Fibroblast of pulmonary artery (primary cell): Measurements from ENCODE around the gene NSDHL.

Experiments used
- DNase-seq: peaks from one replicate; pipeline ENCODE4 v3.0.0-alpha.2; 2010; ENCODE audit warnings: low read depth
- H3K4me3 ChIP-seq: replicated peaks from 2 replicates; pipeline ENCODE4 v1.5.1; 2011; ENCODE audit warnings: low read depth, mild to moderate bottlenecking, control low read depth, low read length, moderate library complexity
- TF ChIP-seq, protein P1 (sequence below): IDR thresholded peaks from 2 replicates; pipeline ENCODE4 v1.5.1; 2011; ENCODE audit warnings: mild to moderate bottlenecking, control low read depth, low read length, inconsistent platforms; ENCODE audit errors: missing control alignments

Gene NSDHL

DNA sequence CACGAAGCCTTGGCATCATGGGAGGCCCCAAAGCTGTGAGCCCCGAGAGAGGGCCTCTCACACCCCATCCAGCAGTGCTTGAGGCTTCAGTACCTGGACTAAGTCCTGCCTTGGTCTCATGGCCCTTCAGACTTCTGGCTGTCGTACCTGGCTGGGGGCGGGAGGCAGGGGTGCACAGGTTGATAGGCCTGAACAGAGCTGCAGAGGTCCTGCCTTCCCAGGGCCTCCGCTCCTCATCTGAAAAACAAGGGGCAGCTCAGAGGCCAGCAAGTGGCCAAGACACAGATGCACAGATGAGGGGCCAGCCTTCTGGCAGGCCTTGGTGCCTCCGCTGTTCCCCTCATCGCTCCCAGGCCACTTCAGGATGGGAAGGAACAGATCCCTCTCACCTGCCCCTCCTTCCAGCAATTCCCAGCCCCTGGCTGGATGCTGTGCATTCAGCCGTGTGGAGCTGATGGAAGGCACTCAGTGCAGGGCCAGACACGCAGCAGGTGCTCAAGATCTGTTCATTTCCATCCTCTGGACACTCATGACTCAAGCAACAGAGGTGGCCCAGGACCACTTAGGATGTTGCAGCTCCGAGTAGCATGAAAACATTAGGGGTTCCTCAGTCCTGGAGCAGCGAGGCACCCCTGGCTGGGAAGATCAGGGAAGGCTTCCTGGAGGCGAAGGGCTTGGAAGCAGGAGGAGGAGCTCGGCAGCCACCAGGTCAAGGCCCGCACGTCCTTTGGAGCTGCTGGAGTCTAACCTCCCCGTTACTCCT, 68.4 kb downstream of the NSDHL start:
- H3K4me3 ChIP-seq = no peak overlapping the region
- DNase-seq = no peak
- TF ChIP-seq, protein P1, sequence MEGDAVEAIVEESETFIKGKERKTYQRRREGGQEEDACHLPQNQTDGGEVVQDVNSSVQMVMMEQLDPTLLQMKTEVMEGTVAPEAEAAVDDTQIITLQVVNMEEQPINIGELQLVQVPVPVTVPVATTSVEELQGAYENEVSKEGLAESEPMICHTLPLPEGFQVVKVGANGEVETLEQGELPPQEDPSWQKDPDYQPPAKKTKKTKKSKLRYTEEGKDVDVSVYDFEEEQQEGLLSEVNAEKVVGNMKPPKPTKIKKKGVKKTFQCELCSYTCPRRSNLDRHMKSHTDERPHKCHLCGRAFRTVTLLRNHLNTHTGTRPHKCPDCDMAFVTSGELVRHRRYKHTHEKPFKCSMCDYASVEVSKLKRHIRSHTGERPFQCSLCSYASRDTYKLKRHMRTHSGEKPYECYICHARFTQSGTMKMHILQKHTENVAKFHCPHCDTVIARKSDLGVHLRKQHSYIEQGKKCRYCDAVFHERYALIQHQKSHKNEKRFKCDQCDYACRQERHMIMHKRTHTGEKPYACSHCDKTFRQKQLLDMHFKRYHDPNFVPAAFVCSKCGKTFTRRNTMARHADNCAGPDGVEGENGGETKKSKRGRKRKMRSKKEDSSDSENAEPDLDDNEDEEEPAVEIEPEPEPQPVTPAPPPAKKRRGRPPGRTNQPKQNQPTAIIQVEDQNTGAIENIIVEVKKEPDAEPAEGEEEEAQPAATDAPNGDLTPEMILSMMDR = no peak

DNA sequence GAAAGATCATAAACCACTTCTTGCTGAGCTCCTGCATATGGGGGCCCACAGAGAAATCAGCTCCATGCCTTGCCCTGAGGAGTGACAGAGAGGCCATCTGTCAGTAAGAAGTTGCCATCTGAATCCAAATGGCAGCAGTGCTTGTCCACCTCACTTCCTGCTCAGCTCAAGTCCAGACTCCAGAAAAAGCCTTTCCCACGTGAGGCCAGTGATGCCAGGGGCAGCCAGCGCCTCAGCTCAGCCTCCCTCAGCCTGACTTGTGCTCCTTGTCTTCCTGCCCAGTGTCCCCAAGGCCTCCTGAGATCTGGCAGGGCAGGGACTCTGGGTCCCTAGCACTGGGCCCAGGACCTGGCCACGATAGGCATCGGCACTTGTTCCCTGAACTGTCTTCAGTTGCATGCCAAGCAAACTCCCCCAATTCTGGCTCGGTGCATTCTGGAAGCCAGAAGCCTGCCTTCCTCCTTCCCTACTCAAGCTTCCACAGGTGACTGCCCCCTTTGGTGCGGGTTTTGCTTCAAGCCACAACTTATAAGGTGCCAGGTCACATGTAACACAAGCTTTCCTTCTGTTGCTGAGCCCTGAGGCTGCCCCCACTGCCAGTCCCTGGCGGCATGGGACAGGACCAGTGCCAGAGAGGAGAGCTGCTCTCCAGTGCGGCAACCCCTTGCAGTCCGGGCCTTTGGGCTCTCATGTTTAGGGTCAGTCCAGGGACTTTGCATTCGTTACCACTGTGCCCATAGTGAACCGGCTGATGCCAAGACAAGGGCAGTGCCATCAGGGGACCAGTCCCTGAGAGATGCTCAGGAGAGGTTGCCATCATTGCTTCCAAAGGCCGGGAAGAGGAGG, 69.2 kb downstream of the NSDHL start:
- H3K4me3 ChIP-seq = no peak overlapping the region
- no peak for DNase-seq
- TF ChIP-seq, protein P1 = no peak

DNA sequence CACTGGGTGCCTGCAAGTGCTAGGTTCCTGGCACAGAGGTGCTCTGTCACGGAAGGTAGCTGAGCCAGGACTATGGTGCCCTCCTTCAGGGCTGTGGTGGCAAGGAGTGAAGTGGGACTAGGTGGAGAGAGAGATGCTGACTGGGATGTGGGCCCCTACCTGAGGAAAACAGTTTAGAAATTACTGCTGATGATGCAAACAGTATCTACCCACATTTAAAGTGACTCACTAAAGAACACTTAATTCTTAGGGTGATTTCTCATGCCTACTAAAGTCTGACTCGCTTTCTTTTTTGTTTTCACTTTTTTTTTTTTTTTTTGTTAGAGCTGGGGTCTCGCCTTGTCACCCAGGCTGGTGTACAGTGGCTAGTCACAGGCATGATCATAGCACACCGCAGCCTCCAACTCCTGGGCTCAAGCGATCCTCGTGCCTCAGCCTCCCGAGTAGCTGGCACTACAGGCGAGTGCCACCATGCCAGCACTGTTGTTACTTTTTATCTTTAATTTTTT, 70.1 kb downstream of the NSDHL start:
- H3K4me3 ChIP-seq = no peak overlapping the region
- no peak for DNase-seq
- TF ChIP-seq, protein P1 = no peak

DNA sequence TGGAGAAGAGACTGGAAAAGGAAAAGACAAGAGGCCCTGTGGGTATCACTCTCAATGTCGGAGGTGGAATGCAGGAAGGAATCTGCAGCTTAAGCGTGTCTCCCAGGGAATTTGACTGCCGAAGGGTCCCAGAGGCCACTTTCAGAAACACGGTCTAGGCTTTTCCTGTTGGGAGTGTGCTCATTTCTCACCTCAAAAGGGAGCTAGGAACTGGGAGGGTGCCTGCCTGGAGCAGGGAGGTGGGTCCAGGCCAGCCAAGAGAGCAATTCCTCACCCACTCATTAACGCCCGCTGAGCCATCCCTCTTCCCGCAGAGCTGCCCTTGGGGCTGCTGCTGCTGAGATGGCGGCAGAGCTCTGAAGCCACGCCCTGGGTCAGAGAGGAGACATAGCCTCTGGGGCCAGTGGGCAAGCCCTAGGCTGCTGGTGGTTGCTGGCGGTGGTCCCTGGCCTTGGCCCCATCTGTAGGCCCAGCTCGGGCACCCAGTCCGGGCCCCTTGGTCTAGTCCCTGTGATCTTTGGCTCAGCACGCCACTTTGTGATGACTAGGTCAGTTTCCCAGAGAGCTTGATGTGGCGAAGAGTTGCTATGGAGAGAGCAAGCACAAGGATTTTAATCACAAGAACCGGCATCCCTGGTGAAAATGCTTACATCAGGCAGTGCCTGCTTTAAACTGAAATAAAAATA, 71.1 kb downstream of the NSDHL start:
- TF ChIP-seq, protein P1 = no peak
- DNase-seq = no peak
- no peak overlapping the region for H3K4me3 ChIP-seq

DNA sequence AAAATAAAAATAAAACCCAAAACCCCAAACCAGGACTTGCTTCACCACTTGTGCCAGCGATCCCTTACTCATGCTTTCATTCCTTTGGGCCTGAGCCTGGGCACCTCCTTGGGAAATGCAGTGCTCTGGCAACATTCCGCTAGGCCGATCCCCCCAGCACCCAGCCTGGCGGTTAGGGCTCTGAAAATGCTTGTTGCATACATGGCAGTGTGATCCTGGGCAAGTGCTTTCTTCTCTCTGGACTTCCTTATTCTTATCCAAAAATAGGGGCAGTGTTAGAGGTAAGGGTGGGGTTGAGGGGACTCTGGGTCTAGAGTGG, 71.6 kb downstream of the NSDHL start:
- no peak for DNase-seq
- TF ChIP-seq, protein P1 = no peak
- no peak overlapping the region for H3K4me3 ChIP-seq

DNA sequence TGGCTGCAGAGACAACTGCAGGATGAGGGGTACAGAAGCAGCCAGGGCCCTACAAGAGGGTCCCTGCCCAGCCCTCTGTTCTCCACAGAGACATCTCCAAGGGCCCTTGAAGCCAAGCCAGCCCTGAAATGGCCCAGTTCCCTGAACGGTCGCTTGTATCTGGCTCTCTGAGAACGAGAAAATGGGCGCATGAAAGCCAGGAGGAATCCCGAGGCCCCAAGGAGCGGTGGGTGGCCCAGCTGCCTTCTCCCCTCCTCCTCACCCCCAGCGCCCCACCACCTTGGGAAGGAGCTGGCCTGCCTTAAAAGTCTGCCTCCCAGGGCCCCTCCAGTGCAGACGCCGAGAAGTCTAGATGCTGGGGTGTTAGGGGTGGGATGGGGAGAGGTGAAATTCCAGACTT, 72.7 kb downstream of the NSDHL start:
- no peak for DNase-seq
- TF ChIP-seq, protein P1 = no peak
- no peak overlapping the region for H3K4me3 ChIP-seq
